ENCODE results near the gene SARNP. TPM values are rescaled to one million over a fixed set of nuclear protein-coding genes. Genes with fewer than 3 reads are reported as not detected.

Gene SARNP
- polyA plus RNA-seq, 1 experiment: 178 TPM

GRCh38 chr12:55831447-55831815 is 13.9 kb upstream of the SARNP start:
- Histone ChIP-seq H3K27ac (ENCODE audit: low read depth, low read length) (no peak overlapping the region), H3K4me3 (ENCODE audit: low read depth, low read length) (peak overlapping the region; percentile 91), H3K9me3 (ENCODE audit: control insufficient read depth, insufficient read depth, low read length) (no peaks in the 10 kb centered on the region; the same call in 1 of the 2 replicates), H3K27me3 (ENCODE audit: control insufficient read depth, insufficient read depth, low read length) (no peaks in the 10 kb centered on the region)
- TF ChIP-seq CTCF (IDR thresholded peaks at IDR 0.05; ENCODE audit: low read depth, low read length): no peak
- ChIA-PET CTCF (interaction anchor here (0.9 to 2.7 kb wide), 8 partner anchors 15 to 165 kb away, joined by 3 to 18 read pairs (median 4); no protein-coding TSS in a partner anchor), POLR2A (interaction anchor here (0.7 to 1.8 kb wide), 5 partner anchors 9 to 98 kb away, joined by 3 to 5 read pairs (median 3); partner anchors contain the start of gene MMP19)
- no peak for DNase-seq (ENCODE audit: low read depth, low spot score)

- DNase-seq (ENCODE audit: low read depth, low spot score): no peak
- Histone ChIP-seq H3K9me3 (ENCODE audit: control insufficient read depth, insufficient read depth, low read length) (no peaks in the 10 kb centered on the region; the same call in 1 of the 2 replicates), H3K27me3 (ENCODE audit: control insufficient read depth, insufficient read depth, low read length) (no peaks in the 10 kb centered on the region), H3K27ac (ENCODE audit: low read depth, low read length) (peak overlapping the region; percentile 81), H3K4me3 (ENCODE audit: low read depth, low read length) (peak overlapping the region; percentile 91)
- ChIA-PET CTCF (interaction anchor here (0.6 to 2.7 kb wide), 9 partner anchors 9 to 165 kb away, joined by 3 to 18 read pairs (median 4); no protein-coding TSS in a partner anchor), POLR2A (interaction anchor here (0.5 to 2.5 kb wide), 11 partner anchors 10 to 143 kb away, joined by 3 to 30 read pairs (median 4); partner anchors contain the start of genes MMP19, ORMDL2, PYM1 and RAB5B)
- TF ChIP-seq CTCF (IDR thresholded peaks at IDR 0.05; ENCODE audit: low read depth, low read length): no peak
Measured at GRCh38 chr12:55830601-55831446, 13.3 kb upstream of the SARNP start.

- H3K9me3 ChIP-seq (ENCODE audit: control insufficient read depth, insufficient read depth, low read length): no peaks in the 10 kb centered on the region; the same call in 1 of the 2 replicates
- ChIA-PET POLR2A (interaction anchor here (0.5 to 2.5 kb wide), 17 partner anchors 10 to 144 kb away, joined by 3 to 30 read pairs (median 4); partner anchors contain the start of genes DGKA, GDF11, MMP19 and ORMDL2), CTCF (interaction anchor here (0.6 to 2.7 kb wide), 9 partner anchors 9 to 166 kb away, joined by 3 to 18 read pairs (median 4); partner anchors contain the start of gene MMP19)
- DNase-seq (ENCODE audit: low read depth, low spot score): no peak
- peak overlapping the region; percentile 91 for H3K4me3 ChIP-seq (ENCODE audit: low read depth, low read length)
- no peak for TF ChIP-seq CTCF (IDR thresholded peaks at IDR 0.05; ENCODE audit: low read depth, low read length)
- H3K27ac ChIP-seq (ENCODE audit: low read depth, low read length): peak overlapping the region; percentile 81
- no peaks in the 10 kb centered on the region for H3K27me3 ChIP-seq (ENCODE audit: control insufficient read depth, insufficient read depth, low read length)
Measured at GRCh38 chr12:55829967-55830600, 12.6 kb upstream of the SARNP start.

GRCh38 chr12:55828357-55828756 is 10.8 kb upstream of the SARNP start:
- no peak for DNase-seq (ENCODE audit: low read depth, low spot score)
- no peak for TF ChIP-seq CTCF (IDR thresholded peaks at IDR 0.05; ENCODE audit: low read depth, low read length)
- POLR2A ChIA-PET: interaction anchor here (0.5 to 2.5 kb wide), 3 partner anchors 10 to 102 kb away, joined by 4 to 30 read pairs (median 25); partner anchors contain the start of genes ORMDL2 and SARNP
- CTCF ChIA-PET: interaction anchor here (2.5 kb wide), 1 partner anchor 102 kb away, joined by 7 read pairs; no protein-coding TSS in a partner anchor
- Histone ChIP-seq H3K27me3 (ENCODE audit: control insufficient read depth, insufficient read depth, low read length) (no peaks in the 10 kb centered on the region), H3K27ac (ENCODE audit: low read depth, low read length) (peak overlapping the region; percentile 31), H3K4me3 (ENCODE audit: low read depth, low read length) (peak overlapping the region; percentile 91), H3K9me3 (ENCODE audit: control insufficient read depth, insufficient read depth, low read length) (no peaks in the 10 kb centered on the region; the same call in 1 of the 2 replicates)

Measured in AG04450 (cell line).